GM19468 (cell line): ENCODE results near the gene DUSP15.
"Not testable (repeated sequence)": the region's sequence is repeated elsewhere in the genome, so short reads cannot be mapped to it uniquely, and the experiment has no call there.

Source experiments
- ATAC-seq: cut with Tn5 transposase; IDR thresholded peaks from one replicate; pipeline ENCODE4 v1.9.1; 2021; ENCODE audit warnings: mild to moderate bottlenecking, moderate library complexity, moderate number of reproducible peaks; ENCODE audit not compliant: unreplicated experiment; ENCODE audit errors: extremely low read depth

DUSP15 gene

DNA sequence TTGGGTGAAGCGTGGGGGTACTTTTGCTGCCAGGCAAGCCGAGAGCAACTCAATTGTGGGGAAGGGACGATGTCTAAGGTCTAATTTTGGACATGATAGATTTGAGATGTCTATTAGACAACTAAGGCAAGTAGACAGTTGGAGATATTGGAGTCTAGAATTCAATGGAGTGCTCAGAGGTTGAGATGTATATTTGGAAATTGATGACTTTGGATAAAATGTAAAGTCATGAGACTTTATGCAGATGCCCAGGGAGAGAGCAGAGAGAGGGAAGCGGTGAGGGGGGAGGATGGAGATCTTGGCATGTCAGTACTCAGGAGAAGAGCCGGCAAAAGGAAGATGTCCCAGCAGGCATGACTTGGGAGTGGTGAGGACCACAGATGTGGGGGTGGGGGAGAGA lies 44.3 kb downstream of the DUSP15 start:
- ATAC-seq, result no peak

DNA sequence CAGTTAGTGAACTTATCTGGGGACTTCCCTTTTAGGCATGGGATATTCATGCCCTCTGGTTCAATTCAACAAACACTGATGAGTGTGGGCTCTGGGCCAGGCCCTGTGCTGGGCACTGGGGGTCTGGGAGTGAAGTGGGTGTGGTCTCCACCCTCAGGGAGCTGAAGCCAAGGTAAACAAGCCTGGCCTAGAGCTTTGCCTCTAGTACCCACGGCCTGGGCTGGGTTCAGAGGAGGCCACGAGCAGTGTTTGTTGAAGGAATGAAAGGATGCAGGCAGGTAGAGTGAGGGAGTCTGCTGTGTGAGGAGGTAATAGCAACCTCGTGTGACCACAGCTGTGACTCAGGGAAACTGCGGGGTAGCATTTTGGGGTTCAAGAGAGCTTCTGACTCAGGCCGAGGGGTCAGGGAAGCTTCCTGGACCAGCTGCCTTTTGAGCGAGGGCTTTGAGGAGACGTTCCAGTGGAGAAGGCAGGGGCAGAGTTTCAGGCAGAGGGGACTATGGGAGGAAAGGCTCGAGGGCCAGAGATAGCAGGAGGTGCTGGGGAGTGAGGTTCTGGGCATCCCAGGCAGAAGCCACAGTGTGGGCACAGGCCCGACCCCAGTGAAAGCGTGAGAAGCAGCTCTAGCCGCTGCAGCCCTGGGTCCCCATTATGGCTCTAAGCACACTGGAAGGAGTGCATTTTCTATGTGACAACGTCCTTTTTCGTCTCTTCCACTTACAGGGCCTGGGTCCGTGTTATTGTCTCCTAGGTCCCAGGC lies 45.6 kb downstream of the DUSP15 start:
- no peak for ATAC-seq

DNA sequence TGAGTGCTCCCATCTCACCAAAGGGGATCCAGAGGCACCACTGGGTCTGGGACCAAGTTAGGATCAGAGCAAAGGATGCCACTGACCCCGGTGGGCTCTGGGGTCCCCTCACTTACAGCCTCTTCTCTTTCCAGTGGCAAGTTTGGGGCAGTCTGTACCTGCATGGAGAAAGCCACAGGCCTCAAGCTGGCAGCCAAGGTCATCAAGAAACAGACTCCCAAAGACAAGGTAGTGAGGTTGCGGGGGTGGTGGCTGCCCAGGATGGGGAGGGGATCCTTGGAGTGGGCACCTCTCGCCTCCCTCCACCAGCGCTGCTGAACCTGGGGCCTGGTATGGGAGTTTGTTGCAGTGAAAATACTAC lies 46.2 kb downstream of the DUSP15 start:
- ATAC-seq, result no peak

DNA sequence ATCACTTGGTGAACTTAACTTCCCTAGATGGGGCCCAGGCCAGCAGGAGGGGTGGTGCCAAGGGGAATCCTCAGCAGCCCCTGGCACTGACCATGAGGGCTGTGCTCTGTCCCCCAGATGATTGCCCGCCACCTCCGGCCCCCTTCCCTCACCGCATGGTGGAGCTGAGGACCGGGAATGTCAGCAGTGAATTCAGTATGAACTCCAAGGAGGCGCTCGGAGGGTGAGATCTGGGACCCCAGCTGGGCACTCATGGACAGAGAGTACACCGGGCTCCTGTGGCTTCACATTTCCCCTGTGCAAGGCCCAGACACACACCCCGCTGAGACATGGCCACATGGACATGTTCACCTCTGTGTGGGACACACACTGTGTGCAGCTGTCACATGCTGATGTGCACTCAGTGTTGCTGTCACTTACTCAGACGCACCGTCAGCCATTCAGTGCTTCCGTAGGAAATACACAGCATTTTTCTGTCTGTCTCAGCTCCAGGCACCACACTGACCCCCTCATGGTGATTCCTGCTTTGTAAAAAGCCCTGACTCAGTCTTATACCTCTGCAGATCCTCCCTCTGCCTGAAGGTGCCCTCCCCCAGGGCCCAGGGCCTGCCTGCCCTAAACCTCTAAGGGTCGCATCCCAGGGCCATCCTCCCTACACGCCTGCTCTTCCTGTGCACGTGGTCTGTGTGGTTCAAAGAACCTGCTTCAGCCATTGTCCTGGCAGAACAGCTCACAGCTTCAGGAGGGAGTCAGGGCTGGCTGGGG lies 46.8 kb downstream of the DUSP15 start:
- no peak for ATAC-seq

DNA sequence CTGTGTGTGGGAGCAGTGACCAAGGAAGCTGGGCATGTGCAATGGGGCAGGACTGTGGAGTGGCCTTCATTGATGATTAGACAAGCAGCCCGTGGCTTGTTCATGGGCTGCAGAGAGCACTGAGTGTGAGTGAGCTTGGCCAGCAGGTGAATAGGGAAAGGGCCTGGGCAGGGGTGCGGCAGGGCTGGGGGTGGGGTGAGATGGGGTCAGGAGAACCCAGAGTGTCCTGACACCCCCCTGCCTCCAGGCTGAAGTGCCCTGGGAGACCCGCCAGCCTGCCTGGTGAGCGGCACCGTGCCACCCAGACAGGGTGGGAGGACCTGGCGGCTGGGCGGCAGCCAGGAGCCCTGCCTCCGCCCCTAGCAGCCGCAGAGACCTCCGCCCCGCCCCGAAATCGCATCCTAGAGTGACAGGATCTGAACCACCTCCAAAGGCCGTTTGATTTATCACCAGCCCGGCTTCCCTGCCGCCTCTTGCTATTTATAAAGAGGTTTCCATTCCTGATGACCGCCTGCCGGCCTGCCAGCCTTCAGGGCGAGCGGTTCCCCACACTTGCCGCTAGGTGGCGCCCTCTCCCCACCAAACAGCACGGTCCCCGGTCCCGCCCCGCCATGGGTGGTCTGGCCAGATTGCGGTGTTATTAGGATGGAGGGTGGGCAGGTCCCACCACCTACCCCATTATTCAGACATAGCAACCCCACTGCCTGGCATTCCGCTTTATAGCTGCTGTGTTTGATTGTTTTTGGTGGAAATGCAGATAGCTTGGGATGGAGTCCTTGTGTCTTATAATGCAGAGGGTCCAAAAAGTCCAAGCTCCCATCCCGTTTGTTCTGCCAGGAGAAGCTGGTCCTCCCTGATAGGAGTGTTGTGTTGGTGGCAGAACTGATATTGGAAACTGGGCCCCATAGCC lies 47.7 kb downstream of the DUSP15 start:
- no peak for ATAC-seq

DNA sequence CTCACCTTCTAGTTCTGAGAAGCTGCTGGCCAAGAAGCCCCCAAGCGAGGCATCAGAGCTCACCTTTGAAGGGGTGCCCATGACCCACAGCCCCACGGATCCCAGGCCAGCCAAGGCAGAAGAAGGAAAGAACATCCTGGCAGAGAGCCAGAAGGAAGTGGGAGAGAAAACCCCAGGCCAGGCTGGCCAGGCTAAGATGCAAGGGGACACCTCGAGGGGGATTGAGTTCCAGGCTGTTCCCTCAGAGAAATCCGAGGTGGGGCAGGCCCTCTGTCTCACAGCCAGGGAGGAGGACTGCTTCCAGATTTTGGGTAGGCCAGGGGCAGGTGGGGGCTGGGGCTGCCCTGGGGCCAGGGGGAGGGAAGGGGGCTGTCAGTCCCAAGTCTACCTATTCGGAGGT lies 48.9 kb downstream of the DUSP15 start:
- ATAC-seq, result no peak

DNA sequence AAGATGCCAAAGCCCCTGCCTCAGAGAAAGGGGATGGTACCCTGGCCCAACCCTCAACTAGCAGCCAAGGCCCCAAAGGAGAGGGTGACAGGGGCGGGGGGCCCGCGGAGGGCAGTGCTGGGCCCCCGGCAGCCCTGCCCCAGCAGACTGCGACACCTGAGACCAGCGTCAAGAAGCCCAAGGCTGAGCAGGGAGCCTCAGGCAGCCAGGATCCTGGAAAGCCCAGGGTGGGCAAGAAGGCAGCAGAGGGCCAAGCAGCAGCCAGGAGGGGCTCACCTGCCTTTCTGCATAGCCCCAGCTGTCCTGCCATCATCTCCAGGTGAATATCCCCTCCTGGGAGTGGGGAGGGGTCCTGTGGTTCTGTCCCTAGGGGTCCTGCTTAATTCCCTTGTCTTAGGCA lies 50.1 kb downstream of the DUSP15 start:
- ATAC-seq, result no peak

DNA sequence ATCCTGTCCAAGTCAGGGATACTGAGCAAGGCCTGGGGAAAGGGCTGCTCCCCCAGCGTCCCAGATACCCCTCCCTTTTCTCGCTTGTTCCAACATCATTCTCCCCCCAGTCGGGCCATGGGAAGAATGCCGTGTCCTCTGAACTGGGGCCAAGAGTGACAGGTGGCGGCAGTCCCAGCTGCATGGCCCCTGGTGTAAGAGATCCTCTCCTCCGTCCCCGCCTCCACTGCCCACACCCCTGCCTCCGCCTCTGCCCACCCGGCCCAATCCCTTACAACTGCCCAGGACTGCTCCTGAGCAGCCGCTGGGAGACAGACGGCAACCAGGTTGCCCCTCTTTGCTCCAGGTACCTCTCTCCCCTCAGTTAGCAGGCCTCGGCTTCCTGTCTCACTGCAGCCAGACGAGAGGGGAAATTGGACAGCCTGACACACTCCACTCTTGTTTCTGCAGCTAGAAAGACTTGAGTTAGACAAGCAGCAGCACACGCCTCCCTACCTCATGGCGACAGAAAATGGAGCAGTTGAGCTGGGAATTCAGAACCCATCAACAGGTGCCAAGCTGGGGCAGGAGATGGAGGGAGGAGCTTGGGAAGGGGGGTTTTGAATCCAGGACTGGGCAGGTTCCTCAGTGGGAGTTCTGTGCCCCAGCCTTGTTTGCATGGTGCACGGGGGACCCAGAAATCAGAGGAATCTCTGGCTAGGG lies 51.1 kb downstream of the DUSP15 start, which contains the start of gene MYLK2:
MYLK2 (plus strand) TSS at position 274 of the 702 bp plus-strand sequence; CDS start at position 499, 225 bp downstream.
- ATAC-seq, result no peak

DNA sequence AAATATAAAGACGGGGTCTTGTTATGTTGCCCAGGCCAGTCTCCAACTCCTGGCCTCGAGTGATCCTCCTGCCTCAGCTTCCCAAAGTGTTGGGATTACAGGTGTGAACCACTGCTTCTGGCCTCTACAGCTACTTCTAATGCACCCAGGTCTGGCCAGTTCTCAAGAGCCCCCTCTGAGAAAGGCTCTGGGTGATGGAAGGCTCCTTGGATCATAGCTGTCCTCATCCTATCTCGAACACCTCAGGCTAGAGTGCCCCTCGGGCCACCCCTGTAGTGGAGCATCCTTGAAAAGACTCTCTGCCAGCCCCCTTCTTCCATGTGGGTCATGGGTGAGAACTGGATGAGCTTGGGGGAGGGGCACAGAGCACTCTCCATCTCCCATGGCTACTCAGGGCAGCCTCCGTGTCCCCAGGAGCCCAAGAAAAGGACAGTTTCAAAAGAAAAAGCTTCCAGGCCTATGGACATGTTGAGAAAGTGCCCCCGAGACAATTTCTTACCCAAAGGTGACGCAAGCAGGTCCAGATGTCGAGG lies 51.9 kb downstream of the DUSP15 start:
- ATAC-seq, result no peak

DNA sequence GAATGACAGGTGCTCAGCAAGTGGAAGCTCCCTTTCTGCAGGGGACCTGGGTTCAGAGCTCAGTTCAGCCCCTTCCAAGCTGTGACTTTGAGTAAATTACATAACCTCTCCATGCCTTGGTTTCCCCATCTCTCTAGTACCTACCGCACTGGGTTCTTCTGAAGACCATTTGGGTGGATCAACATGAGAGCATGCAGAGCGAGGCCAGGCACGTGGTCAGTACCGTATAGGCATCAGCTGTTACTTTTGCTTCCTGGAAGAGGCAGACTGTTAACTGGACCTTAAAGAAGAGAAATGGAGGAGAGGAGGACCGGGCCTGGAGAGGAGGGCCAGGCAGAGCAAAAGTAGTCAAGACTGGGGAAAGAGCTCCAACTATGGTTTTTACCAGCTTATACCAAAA lies 52.9 kb downstream of the DUSP15 start:
- no peak for ATAC-seq

DNA sequence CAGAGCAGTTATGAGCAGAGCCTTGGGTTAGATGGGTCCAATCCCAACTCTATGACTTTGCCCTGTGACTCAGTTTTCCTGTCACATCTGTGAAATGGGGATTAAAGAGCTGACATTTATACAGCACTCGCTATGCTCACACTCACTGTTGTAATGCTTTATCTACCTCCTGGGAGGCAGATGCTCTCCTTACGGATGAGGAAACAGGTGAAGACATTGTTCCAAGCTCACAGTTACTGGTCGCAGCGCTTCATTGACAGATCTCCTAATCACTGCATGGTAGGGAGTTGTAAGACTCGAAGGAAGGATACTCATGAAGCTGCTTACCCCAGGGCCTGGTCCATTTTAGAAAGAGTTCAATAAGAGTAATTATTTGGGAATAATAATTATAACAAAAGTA lies 54.1 kb downstream of the DUSP15 start:
- ATAC-seq, result no peak

DNA sequence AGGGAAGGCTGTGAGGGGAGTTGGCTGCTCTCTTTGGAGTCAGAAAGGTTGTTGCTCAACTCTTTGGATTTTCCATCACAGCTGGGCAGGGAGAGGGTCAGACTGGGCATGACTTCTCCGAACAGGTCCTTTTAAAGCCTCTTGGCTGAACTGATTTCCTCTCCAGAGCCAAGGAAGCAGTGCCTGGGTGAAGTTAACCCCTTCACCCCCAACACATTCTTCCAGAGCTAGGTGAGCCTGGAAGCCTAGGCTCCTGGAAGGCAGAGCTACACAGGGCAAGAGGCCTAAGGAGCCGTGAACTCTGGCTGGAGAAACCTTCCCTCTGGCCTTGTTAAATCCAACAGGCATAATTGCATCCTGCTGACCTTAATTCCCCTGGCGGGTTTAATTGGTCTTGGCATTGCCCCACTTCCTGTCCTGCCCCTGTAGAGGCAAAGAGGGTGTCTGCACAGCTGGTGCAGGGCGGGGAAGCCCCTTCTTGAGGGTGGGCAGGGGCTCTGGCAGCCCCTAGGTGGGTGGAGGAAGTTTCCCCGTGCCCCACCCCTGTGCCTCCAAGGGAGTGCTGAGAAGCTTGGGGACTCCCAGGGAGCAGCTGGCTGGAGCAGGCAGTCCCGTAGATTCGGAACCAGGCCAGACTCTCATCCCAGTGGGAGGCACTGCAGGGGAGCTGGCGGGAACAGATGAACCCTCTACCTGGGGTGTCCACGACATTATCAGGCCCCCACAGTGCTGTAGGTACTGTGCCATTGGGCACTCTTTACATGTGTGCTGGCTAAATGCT lies 54.7 kb downstream of the DUSP15 start:
- ATAC-seq, result no peak

DNA sequence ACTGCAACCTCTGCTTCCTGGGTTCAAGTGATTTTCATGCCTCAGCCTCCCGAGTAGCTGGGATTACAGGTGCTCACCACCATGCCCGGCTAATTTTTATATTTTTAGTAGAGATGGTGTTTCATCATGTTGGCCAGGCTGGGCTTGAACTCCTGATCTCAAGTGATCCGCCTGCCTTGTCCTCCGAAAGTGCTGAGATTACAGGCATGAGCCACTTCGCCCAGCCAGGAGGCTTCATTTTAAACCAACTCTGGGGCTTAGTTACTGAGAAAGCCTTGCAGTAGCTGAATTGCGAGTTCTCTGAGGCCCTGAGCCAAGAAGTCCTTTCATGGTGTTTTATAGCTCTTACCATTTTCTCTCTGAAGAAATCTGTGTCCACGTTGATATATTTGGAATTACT lies 56.2 kb downstream of the DUSP15 start:
- not testable (repeated sequence) for ATAC-seq

DNA sequence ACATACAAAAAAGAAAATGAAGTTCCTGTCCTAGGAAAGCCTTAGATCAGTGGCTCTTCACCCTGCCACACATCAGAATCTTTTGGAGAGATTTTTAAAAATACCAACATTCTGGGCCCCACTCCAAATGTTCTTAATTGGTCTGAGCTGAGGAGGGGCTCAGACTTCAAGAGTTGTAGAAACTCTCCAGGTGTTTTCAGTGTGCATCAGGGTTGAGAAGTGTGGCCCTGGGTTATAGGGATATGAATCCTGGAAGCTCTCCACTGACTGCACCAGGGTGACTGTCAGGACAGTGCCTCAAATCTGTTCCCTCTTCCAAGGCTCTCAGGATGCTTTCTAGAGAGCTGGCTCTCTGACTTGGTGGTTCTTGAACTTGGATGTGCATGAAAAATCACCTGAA lies 56.7 kb downstream of the DUSP15 start:
- no peak for ATAC-seq

DNA sequence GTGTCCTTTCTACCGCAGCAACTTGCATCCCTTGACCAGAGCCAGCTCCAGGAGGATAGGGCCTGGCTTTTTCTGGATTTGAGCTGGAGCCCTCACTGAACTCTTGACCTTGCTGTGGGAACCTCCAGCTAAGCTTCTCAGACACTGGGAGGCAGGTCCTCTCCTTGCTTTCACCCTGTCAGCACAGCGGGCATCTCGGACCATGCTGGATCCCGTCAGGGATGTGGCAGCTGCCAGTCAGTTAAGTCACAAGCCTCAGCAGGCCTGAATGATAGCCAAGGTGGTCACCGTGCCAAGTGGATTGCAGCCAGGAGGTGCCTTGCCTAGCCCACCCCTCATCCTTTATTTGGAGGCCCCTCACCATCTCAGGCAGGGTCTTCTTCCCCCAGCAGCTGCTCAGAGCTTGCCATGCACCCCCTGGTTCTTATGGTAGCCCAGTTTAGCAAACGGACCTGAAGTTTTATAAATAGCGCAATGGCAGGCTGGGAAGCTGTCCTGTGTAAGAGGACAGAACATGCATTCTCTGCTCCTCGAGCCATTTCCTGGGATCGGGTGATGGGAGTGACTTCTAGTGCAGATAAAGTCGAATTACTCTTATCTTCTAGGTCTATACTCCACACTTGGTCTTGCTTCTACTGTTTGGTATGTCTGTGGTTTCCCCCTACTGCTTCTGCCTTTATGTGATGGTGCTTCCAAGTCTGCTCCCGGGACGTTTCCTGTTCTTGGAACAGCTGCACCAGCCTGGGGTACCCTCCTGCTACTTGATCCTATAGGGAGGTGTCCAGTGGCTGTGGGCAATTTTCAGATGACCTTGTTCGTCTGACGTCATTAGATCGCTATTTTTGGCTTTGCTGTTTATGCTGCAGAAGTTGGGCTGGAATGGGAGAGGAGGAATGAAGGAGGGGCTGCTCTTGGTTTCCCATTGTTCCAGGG lies 58.3 kb downstream of the DUSP15 start:
- ATAC-seq, result no peak

DNA sequence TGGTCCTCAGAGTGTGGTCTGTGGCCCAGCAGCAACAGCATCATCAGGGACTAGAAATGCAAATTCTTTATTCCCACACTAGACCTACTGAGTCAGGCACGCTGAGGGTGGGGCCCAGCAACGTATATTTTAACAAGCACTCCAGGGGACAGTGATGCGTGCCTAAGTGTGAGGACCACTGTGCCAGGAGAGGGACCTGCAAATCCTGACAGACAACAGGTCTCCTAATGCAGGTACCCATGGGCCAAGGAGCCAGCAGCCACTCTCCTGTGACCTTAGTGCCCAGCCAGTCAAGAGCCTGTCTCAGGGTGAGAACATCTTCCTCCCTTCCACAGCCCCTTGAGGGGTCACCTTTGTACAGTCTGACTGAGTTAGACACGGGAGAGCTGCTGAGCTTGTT lies 59.1 kb downstream of the DUSP15 start:
- ATAC-seq, result no peak
